Endothelial cell of umbilical vein (primary cell): ENCODE data around the gene ERCC1. TPM values are rescaled to one million over a fixed set of nuclear protein-coding genes. Genes with fewer than 3 reads are reported as not detected.

Source experiments
- BruUV-seq: library from RNA; stranded (reverse); fragments of 400-500 nt; replicated peaks from 2 replicates; lab custom pipeline; 2021; lab: Mats Ljungman, UMichigan
- CTCF ChIA-PET: fragments of 300-600, 350-600 bp; sonication (Branson Sonifier 250); formaldehyde crosslinking; loops from one replicate; lab custom pipeline; 2021; ENCODE audit warnings: antibody characterized with exemption, inconsistent platforms; lab: Charles Lee
- POLR2A ChIA-PET: fragments of 300-600, 350-600 bp; sonication (Branson Sonifier 250); formaldehyde crosslinking; loops from one replicate; lab custom pipeline; 2021; ENCODE audit warnings: antibody characterized with exemption, inconsistent platforms; lab: Charles Lee
- DNase-seq: peaks from one replicate; pipeline ENCODE4 v3.0.0-alpha.2; 2011; ENCODE audit warnings: low read depth, low spot score
- FAIRE-seq: peaks from 2 replicates; lab custom pipeline; 2011; peaks lifted over from hg19 to GRCh38; lab: Jason Lieb, UNC
- H2AFZ ChIP-seq: 2 replicates; pipeline ENCODE4 v1.6.0; 2012; ENCODE audit warnings: low read depth, low read length, control low read depth, inconsistent platforms
- H3K27ac ChIP-seq: 2 replicates; pipeline ENCODE4 v1.5.1; 2011; ENCODE audit warnings: low read depth, mild to moderate bottlenecking, control low read depth, low read length, moderate library complexity; ENCODE audit not compliant: insufficient read depth
- H3K27me3 ChIP-seq, 2 experiments: 2 replicates each; pipeline versions ENCODE4 v1.6.0 to v1.6.1; 2011; ENCODE audit warnings: low read length in 2 of 2, mixed read lengths in 1 of 2; ENCODE audit not compliant: control insufficient read depth in 2 of 2, insufficient read depth in 2 of 2
- H3K36me3 ChIP-seq, 2 experiments: 2 replicates in 1 of 2; 3 replicates in 1 of 2; pipeline ENCODE4 v1.5.1; 2011; ENCODE audit warnings: low read length in 2 of 2, mild to moderate bottlenecking in 1 of 2, moderate library complexity in 1 of 2; ENCODE audit not compliant: control insufficient read depth in 2 of 2, insufficient read depth in 2 of 2; ENCODE audit errors: extremely low read depth in 1 of 2
- H3K4me1 ChIP-seq: 3 replicates; pipeline ENCODE4 v1.5.1; 2011; ENCODE audit warnings: mild to moderate bottlenecking, low read length; ENCODE audit not compliant: control insufficient read depth, insufficient read depth; ENCODE audit errors: extremely low read depth
- H3K4me2 ChIP-seq: 2 replicates; pipeline ENCODE4 v1.6.1; 2011; ENCODE audit warnings: low read length, control low read depth, mixed read lengths; ENCODE audit not compliant: insufficient read depth
- H3K4me3 ChIP-seq, 3 experiments: fragments of 200-600 bp in 1 of 3; sonication (generic), shearing (Covaris generic) in 1 of 3; replicated peaks in 1 of 3; 2 replicates each; pipeline ENCODE4 v1.5.1; 2011 to 2016; ENCODE audit warnings: control low read depth in 3 of 3, low read length in 3 of 3, mild to moderate bottlenecking in 2 of 3, inconsistent platforms in 1 of 3, low read depth in 1 of 3, moderate library complexity in 1 of 3; ENCODE audit not compliant: insufficient read depth in 1 of 3
- H3K79me2 ChIP-seq: 2 replicates; pipeline ENCODE4 v1.6.0; 2012; ENCODE audit warnings: low read length, inconsistent platforms; ENCODE audit not compliant: control insufficient read depth, insufficient read depth
- H3K9ac ChIP-seq: replicated peaks from 2 replicates; pipeline ENCODE3; 2011; ENCODE audit warnings: low read length, control low read depth; ENCODE audit not compliant: insufficient read depth; ENCODE audit errors: extremely low read depth
- H3K9me1 ChIP-seq: replicated peaks from 3 replicates; pipeline ENCODE4 v1.6.0; 2011; ENCODE audit warnings: mild to moderate bottlenecking, low read length; ENCODE audit not compliant: control insufficient read depth, insufficient read depth; ENCODE audit errors: extremely low read depth
- H3K9me3 ChIP-seq: replicated peaks from 2 replicates; pipeline ENCODE4 v1.5.1; 2012; ENCODE audit warnings: low read length, inconsistent platforms; ENCODE audit not compliant: control insufficient read depth, insufficient read depth
- H4K20me1 ChIP-seq: replicated peaks from 2 replicates; pipeline ENCODE3; 2011; ENCODE audit warnings: mild to moderate bottlenecking, low read length; ENCODE audit not compliant: control insufficient read depth, insufficient read depth; ENCODE audit errors: extremely low read depth
- EZH2 ChIP-seq: IDR thresholded peaks from 2 replicates; pipeline ENCODE4 v1.6.1; 2012; ENCODE audit warnings: borderline replicate concordance, low read depth, mild to moderate bottlenecking, moderate library complexity, low read length, inconsistent platforms; ENCODE audit not compliant: severe bottlenecking
- FOS ChIP-seq: IDR thresholded peaks from 2 replicates; pipeline ENCODE4 v1.6.1; 2011; ENCODE audit warnings: mild to moderate bottlenecking, low read length, moderate library complexity, borderline replicate concordance; ENCODE audit not compliant: insufficient read depth
- GATA2 ChIP-seq: IDR thresholded peaks from 2 replicates; pipeline ENCODE4 v1.7.0; 2011; ENCODE audit warnings: low read depth, mild to moderate bottlenecking, moderate library complexity, mixed read lengths, low read length; ENCODE audit not compliant: insufficient read length, insufficient read depth
- JUN ChIP-seq: IDR thresholded peaks from 2 replicates; pipeline ENCODE4 v1.6.1; 2011; ENCODE audit warnings: borderline replicate concordance, low read depth; ENCODE audit not compliant: insufficient read length, insufficient read depth
- MYC ChIP-seq: IDR thresholded peaks from one replicate; pipeline ENCODE4 v1.6.1; 2011; ENCODE audit warnings: mild to moderate bottlenecking, low read depth, low read length
- POLR2A ChIP-seq: IDR thresholded peaks from 2 replicates; pipeline ENCODE4 v1.6.1; 2012; ENCODE audit warnings: low read depth, mild to moderate bottlenecking, control low read depth, low read length
- POLR2AphosphoS5 ChIP-seq: IDR thresholded peaks from 2 replicates; pipeline ENCODE4 v1.6.1; 2012; ENCODE audit warnings: low read depth, mild to moderate bottlenecking, control low read depth, low read length, moderate library complexity; ENCODE audit not compliant: insufficient read depth
- dilution Hi-C: fragments of 300-500 bp; cut with MboI; formaldehyde crosslinking; loops from one replicate; pipeline ENCODE4 v1.15.0; 2019; ENCODE audit warnings: low sequenced_read_pairs; ENCODE audit not compliant: extremely low pct_ligation_motif_present
- intact Hi-C: fragments of 100-400 bp; cut with micrococcal nuclease; formaldehyde crosslinking; loops from one replicate; pipeline ENCODE4 v1.10.0; 2022
- polyA plus RNA-seq, 4 experiments: library from polyadenylated mRNA; depleted of rRNA in 3 of 4; stranded (reverse) in 3 of 4; unstranded in 1 of 4; fragments of >200 nt; gene quantifications; 2 replicates each; pipeline versions ENCODE4 v1.2.1 to v1.2.3, GENCODE V29; 2011 to 2012; ENCODE audit warnings: missing spikeins in 1 of 4
- total RNA-seq: library from RNA; stranded (reverse); gene quantifications from 2 replicates; pipeline ENCODE4 v1.2.3, GENCODE V29; 2021
- TF ChIP-seq, protein P1 (sequence below), 2 donors: IDR thresholded peaks; 1 replicate in 1 of 2; 2 replicates in 1 of 2; pipeline ENCODE4 v1.5.1; 2011; ENCODE audit warnings: low read length in 2 of 2, mild to moderate bottlenecking in 2 of 2, moderate library complexity in 2 of 2, control low read depth in 1 of 2, inconsistent platforms in 1 of 2, low read depth in 1 of 2; ENCODE audit not compliant: insufficient read depth in 1 of 2; ENCODE audit errors: extremely low read depth in 1 of 2
- TF ChIP-seq, protein P2 (sequence below): IDR thresholded peaks from 2 replicates; pipeline ENCODE4 v1.6.1; 2011; ENCODE audit not compliant: insufficient read depth, insufficient read length

The ERCC1 gene
- total and polyA plus RNA-seq, 2 donors (not counting 3 experiments of a cell fraction or from before 2014, with no cell fraction given) = 81.8 to 126 TPM

DNA sequence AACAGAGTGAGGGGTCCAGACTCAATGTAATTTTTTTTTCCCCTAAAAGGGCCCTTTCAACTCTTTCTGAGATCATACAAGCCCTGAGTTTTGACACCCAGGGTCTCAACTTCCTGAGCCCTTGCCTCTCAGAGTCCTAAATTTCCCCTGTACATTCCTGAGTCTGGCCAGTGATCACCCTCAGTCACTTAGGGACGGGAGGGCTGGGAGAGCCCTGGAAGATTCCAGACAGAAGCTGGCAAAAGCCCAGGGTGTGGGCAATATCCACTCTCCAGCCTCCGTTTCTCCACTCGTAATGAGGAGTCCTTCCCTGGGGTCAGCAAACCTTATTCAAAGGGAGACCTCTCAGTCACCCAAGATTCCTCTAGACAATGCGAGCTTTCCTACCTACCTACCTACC is 20.4 kb downstream of the ERCC1 start:
- Histone ChIP-seq H3K9me1 (no peaks in the 10 kb centered on the region), H4K20me1 (no peaks in the 10 kb centered on the region), H3K9ac (peak overlapping the region; percentile 53), H3K4me3 (peak overlapping the region; percentile 73 to 83 (median 81)), H3K27ac (peak overlapping the region; percentile 88), H3K4me2 (peak overlapping the region; percentile 56), H3K9me3 (no peaks in the 10 kb centered on the region), H3K27me3 (no peaks in the 10 kb centered on the region), H3K36me3 (no peaks in the 10 kb centered on the region), H3K79me2 (peaks cover 55% of the 10 kb centered on the region), H3K4me1 (peaks cover 31% of the 10 kb centered on the region), H2AFZ (no peak overlapping the region)
- CTCF ChIA-PET = interaction anchor here (0.9 to 6.6 kb wide), 15 partner anchors 9 to 82 kb away, joined by 3 to 101 read pairs (median 5); partner anchors contain the start of gene ERCC1
- intact Hi-C loops (no loop called here), dilution Hi-C loops (no loop called here)
- DNase-seq = no peak
- no peak for TF ChIP-seq FOS
- TF ChIP-seq, protein P1, sequence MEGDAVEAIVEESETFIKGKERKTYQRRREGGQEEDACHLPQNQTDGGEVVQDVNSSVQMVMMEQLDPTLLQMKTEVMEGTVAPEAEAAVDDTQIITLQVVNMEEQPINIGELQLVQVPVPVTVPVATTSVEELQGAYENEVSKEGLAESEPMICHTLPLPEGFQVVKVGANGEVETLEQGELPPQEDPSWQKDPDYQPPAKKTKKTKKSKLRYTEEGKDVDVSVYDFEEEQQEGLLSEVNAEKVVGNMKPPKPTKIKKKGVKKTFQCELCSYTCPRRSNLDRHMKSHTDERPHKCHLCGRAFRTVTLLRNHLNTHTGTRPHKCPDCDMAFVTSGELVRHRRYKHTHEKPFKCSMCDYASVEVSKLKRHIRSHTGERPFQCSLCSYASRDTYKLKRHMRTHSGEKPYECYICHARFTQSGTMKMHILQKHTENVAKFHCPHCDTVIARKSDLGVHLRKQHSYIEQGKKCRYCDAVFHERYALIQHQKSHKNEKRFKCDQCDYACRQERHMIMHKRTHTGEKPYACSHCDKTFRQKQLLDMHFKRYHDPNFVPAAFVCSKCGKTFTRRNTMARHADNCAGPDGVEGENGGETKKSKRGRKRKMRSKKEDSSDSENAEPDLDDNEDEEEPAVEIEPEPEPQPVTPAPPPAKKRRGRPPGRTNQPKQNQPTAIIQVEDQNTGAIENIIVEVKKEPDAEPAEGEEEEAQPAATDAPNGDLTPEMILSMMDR (IDR thresholded peaks at IDR 0.05; ENCODE audit: extremely low read depth in 1 of 2, insufficient read depth in 1 of 2, low read depth in 1 of 2, low read length in 2 of 2) = no peak
- TF ChIP-seq GATA2 = no peak
- TF ChIP-seq POLR2A = no peak
- no peak for TF ChIP-seq JUN
- TF ChIP-seq, protein P2, sequence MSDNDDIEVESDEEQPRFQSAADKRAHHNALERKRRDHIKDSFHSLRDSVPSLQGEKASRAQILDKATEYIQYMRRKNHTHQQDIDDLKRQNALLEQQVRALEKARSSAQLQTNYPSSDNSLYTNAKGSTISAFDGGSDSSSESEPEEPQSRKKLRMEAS = no peak
- no peak for TF ChIP-seq POLR2AphosphoS5
- TF ChIP-seq EZH2 = no peak
- TF ChIP-seq MYC = no peak
- no TSS peak for BruUV-seq
- peak; percentile 50 for FAIRE-seq
- POLR2A ChIA-PET = interaction anchor here (0.6 to 1.7 kb wide), 2 partner anchors 66 to 88 kb away, joined by 4 read pairs; no protein-coding TSS in a partner anchor
